Activated T-helper 2 cell treated with anti-CD3 and anti-CD28 coated beads, Interferon-gamma antibody, Interleukin-2, Interleukin-4, amounts not matched to agents 10 μg/mL and 5 μg/mL and 100 μg/mL, durations not matched to agents 14 hours and 24 hours and 36 hours (primary cell): ENCODE data around the gene PI4KA. TPM values are rescaled to one million over a fixed set of nuclear protein-coding genes. Genes with fewer than 3 reads are reported as not detected.

Experiments used
- DNase-seq: peaks from one replicate; pipeline ENCODE4 v3.0.0; 2021; ENCODE audit warnings: low spot score
- H3K27ac Mint-ChIP-seq: one replicate; pipeline ENCODE4 v1.8.0; 2021; ENCODE audit warnings: mixed read lengths
- H3K27me3 Mint-ChIP-seq: one replicate; pipeline ENCODE4 v1.8.0; 2021; ENCODE audit warnings: low read depth, mixed read lengths
- H3K36me3 Mint-ChIP-seq: one replicate; pipeline ENCODE4 v1.8.0; 2021; ENCODE audit warnings: low read depth, mixed read lengths
- H3K4me1 Mint-ChIP-seq: one replicate; pipeline ENCODE4 v1.8.0; 2021; ENCODE audit warnings: low read depth, mixed read lengths
- H3K4me3 Mint-ChIP-seq: one replicate; pipeline ENCODE4 v1.8.0; 2021; ENCODE audit warnings: low read depth, mild to moderate bottlenecking, moderate library complexity, mixed read lengths
- H3K9me3 Mint-ChIP-seq: one replicate; pipeline ENCODE4 v1.8.0; 2021; ENCODE audit warnings: mixed read lengths
- intact Hi-C: fragments of 100-400 bp; cut with micrococcal nuclease; formaldehyde crosslinking; loops from one replicate; pipeline ENCODE4 v1.15.1; 2023
- total RNA-seq: library from RNA; stranded (reverse); gene quantifications from 2 replicates; pipeline ENCODE4 v1.2.3, GENCODE V29; 2022

PI4KA gene
- total RNA-seq, 1 donor from 2014 or later, result 73.4 TPM

- Mint-ChIP-seq H3K4me1 (peaks cover 11% of the 10 kb centered on the region), H3K27ac (no peak overlapping the region), H3K27me3 (no peaks in the 10 kb centered on the region), H3K36me3 (peaks cover 67% of the 10 kb centered on the region), H3K4me3 (no peak overlapping the region), H3K9me3 (no peaks in the 10 kb centered on the region)
- no peak for DNase-seq
- intact Hi-C loops, result no loop called here
Measured at GRCh38 chr22:20813056-20813455, 45.6 kb downstream of the PI4KA start.

GRCh38 chr22:20811971-20812660 is 46.5 kb downstream of the PI4KA start:
- no peak for DNase-seq
- intact Hi-C loops, result no loop called here
- H3K27ac Mint-ChIP-seq, result no peak overlapping the region
- H3K36me3 Mint-ChIP-seq, result peaks cover 71% of the 10 kb centered on the region
- H3K9me3 Mint-ChIP-seq, result no peaks in the 10 kb centered on the region
- peaks cover 11% of the 10 kb centered on the region for H3K4me1 Mint-ChIP-seq
- no peaks in the 10 kb centered on the region for H3K27me3 Mint-ChIP-seq
- H3K4me3 Mint-ChIP-seq, result no peak overlapping the region

GRCh38 chr22:20811171-20811570 is 47.4 kb downstream of the PI4KA start:
- H3K4me1 Mint-ChIP-seq, result peaks cover 11% of the 10 kb centered on the region
- H3K36me3 Mint-ChIP-seq, result peaks cover 67% of the 10 kb centered on the region
- intact Hi-C loops, result no loop called here
- H3K4me3 Mint-ChIP-seq, result no peak overlapping the region
- no peak for DNase-seq
- no peak overlapping the region for H3K27ac Mint-ChIP-seq
- H3K9me3 Mint-ChIP-seq, result no peaks in the 10 kb centered on the region
- H3K27me3 Mint-ChIP-seq, result no peaks in the 10 kb centered on the region

- no peak for DNase-seq
- intact Hi-C loops, result no loop called here
- Mint-ChIP-seq H3K36me3 (peaks cover 71% of the 10 kb centered on the region), H3K4me1 (peaks cover 13% of the 10 kb centered on the region), H3K9me3 (no peaks in the 10 kb centered on the region), H3K4me3 (no peak overlapping the region), H3K27me3 (no peaks in the 10 kb centered on the region), H3K27ac (no peak overlapping the region)
Measured at GRCh38 chr22:20810645-20811044, 48.0 kb downstream of the PI4KA start.

GRCh38 chr22:20809538-20810185 is 48.9 kb downstream of the PI4KA start:
- Mint-ChIP-seq H3K36me3 (peaks cover 73% of the 10 kb centered on the region), H3K4me3 (no peak overlapping the region), H3K9me3 (no peaks in the 10 kb centered on the region), H3K27ac (no peak overlapping the region), H3K4me1 (peaks cover 13% of the 10 kb centered on the region), H3K27me3 (no peaks in the 10 kb centered on the region)
- intact Hi-C loops, result no loop called here
- DNase-seq, result no peak

- intact Hi-C loops, result no loop called here
- Mint-ChIP-seq H3K4me1 (peaks cover 13% of the 10 kb centered on the region), H3K4me3 (no peak overlapping the region), H3K27ac (no peak overlapping the region), H3K9me3 (no peaks in the 10 kb centered on the region), H3K36me3 (peaks cover 74% of the 10 kb centered on the region), H3K27me3 (no peaks in the 10 kb centered on the region)
- no peak for DNase-seq
Measured at GRCh38 chr22:20808844-20809243, 49.8 kb downstream of the PI4KA start.

- DNase-seq, result no peak
- Mint-ChIP-seq H3K27me3 (no peaks in the 10 kb centered on the region), H3K9me3 (no peaks in the 10 kb centered on the region), H3K36me3 (peaks cover 75% of the 10 kb centered on the region), H3K27ac (no peak overlapping the region), H3K4me3 (no peak overlapping the region), H3K4me1 (peaks cover 13% of the 10 kb centered on the region)
- intact Hi-C loops, result no loop called here
Measured at GRCh38 chr22:20807315-20807752, 51.3 kb downstream of the PI4KA start.

GRCh38 chr22:20805972-20806471 is 52.6 kb downstream of the PI4KA start:
- Mint-ChIP-seq H3K27me3 (no peaks in the 10 kb centered on the region), H3K27ac (peak overlapping the region; percentile 67), H3K36me3 (peaks cover 70% of the 10 kb centered on the region), H3K9me3 (no peaks in the 10 kb centered on the region), H3K4me3 (no peak overlapping the region), H3K4me1 (peaks cover 8% of the 10 kb centered on the region)
- intact Hi-C loops, result no loop called here
- DNase-seq, result no peak

- H3K9me3 Mint-ChIP-seq, result no peaks in the 10 kb centered on the region
- H3K4me3 Mint-ChIP-seq, result no peak overlapping the region
- no peaks in the 10 kb centered on the region for H3K27me3 Mint-ChIP-seq
- intact Hi-C loops, result no loop called here
- peaks cover 2% of the 10 kb centered on the region for H3K4me1 Mint-ChIP-seq
- DNase-seq, result no peak
- peaks cover 64% of the 10 kb centered on the region for H3K36me3 Mint-ChIP-seq
- no peak overlapping the region for H3K27ac Mint-ChIP-seq
Measured at GRCh38 chr22:20804650-20805049, 54.0 kb downstream of the PI4KA start.

- no peak for DNase-seq
- H3K27me3 Mint-ChIP-seq, result no peaks in the 10 kb centered on the region
- H3K9me3 Mint-ChIP-seq, result no peaks in the 10 kb centered on the region
- no peak overlapping the region for H3K27ac Mint-ChIP-seq
- H3K4me1 Mint-ChIP-seq, result peaks cover 2% of the 10 kb centered on the region
- H3K36me3 Mint-ChIP-seq, result peaks cover 66% of the 10 kb centered on the region
- intact Hi-C loops, result no loop called here
- no peak overlapping the region for H3K4me3 Mint-ChIP-seq
Measured at GRCh38 chr22:20803696-20804324, 54.8 kb downstream of the PI4KA start.

- Mint-ChIP-seq H3K9me3 (no peaks in the 10 kb centered on the region), H3K4me1 (peaks cover 2% of the 10 kb centered on the region), H3K4me3 (no peak overlapping the region), H3K27me3 (no peaks in the 10 kb centered on the region), H3K36me3 (peaks cover 70% of the 10 kb centered on the region), H3K27ac (no peak overlapping the region)
- intact Hi-C loops, result no loop called here
- DNase-seq, result no peak
Measured at GRCh38 chr22:20802922-20803553, 55.6 kb downstream of the PI4KA start.

- Mint-ChIP-seq H3K27me3 (no peaks in the 10 kb centered on the region), H3K27ac (no peak overlapping the region)
Measured at GRCh38 chr22:20802452-20802851, 56.2 kb downstream of the PI4KA start.

GRCh38 chr22:20799449-20799848 is 59.2 kb downstream of the PI4KA start:
- no peaks in the 10 kb centered on the region for H3K27me3 Mint-ChIP-seq
- no peak overlapping the region for H3K4me3 Mint-ChIP-seq
- DNase-seq, result no peak
- no peak overlapping the region for H3K27ac Mint-ChIP-seq
- H3K4me1 Mint-ChIP-seq, result no peaks in the 10 kb centered on the region
- H3K9me3 Mint-ChIP-seq, result no peaks in the 10 kb centered on the region
- H3K36me3 Mint-ChIP-seq, result peaks cover 68% of the 10 kb centered on the region
- intact Hi-C loops, result no loop called here

More at GRCh38 chr22:20802452-20802851, 56.2 kb downstream of the PI4KA start:
- intact Hi-C loops, result no loop called here
- no peak for DNase-seq
- Mint-ChIP-seq H3K9me3 (no peaks in the 10 kb centered on the region), H3K4me1 (peaks cover 2% of the 10 kb centered on the region), H3K4me3 (no peak overlapping the region), H3K36me3 (peaks cover 72% of the 10 kb centered on the region)
